OCI-LY7 (cell line): Measurements from ENCODE around the gene UBTFL1.
"Not testable (repeated sequence)": the region's sequence is repeated elsewhere in the genome, so short reads cannot be mapped to it uniquely, and the experiment has no call there.

Experiments used
- CTCF ChIP-seq: fragments of 200-600 bp; sonication (generic); conservative IDR thresholded peaks from 2 replicates; pipeline ENCODE4 v1.5.1; 2014; ENCODE audit warnings: mild to moderate bottlenecking, antibody characterized with exemption, low read length, moderate library complexity, mixed read lengths
- EZH2phosphoT487 ChIP-seq: fragments of 200-600 bp; sonication (generic); IDR thresholded peaks from 2 replicates; pipeline ENCODE4 v1.6.1; 2018; ENCODE audit warnings: low read depth, borderline replicate concordance, mild to moderate bottlenecking, mixed run types, antibody characterized with exemption, low read length, moderate library complexity, mixed read lengths

- not testable (repeated sequence) for TF ChIP-seq CTCF, EZH2phosphoT487
Measured at GRCh38 chr11:90051591-90052209, 34.0 kb upstream of the UBTFL1 start.
